Measurements from ENCODE around the gene ZNF516.

ZNF516 gene

DNA sequence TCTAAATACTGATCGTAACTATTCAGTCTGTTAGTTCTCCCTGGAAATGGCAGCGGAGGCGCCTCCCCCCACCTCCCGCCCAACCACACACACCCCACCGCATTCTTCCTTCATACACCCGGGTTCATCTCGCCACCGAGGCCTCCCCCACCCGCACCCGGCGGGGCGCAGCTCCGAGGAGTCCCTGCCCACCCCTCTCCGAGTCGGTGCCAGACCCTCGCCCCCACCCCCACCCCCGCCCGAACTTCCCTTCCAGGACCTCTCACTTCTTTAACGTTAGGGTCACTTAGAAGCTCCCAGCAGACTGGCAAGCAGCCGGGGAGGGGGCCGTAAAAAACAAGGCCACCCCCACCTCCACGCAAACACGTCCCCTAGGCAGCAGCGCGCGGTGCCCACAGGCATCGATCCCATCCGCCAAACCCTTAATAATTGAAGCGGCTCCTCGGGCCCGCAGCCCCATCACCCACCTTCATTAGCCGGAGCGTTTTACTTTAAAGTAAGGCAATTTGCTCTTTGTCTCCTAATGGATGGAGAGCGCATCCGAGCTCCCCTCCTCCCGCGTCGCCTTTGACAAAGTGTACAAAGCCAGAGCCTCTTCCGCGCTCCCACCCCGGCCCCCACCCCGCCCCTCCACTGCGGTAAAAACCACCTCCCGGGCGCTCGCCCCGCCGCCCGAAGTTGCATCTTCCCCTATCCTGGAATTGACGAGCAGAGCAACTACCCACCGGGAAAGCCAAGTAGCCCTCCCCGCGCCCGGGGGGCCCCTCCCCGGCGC, 624 bp downstream of the ZNF516 start:
- Histone ChIP-seq H3K27me3 (ENCODE audit: control insufficient read depth, low read length) (no peaks in the 10 kb centered on the region), H3K9me3 (ENCODE audit: control insufficient read depth, insufficient read depth, low read length) (no peaks in the 10 kb centered on the region), H3K4me2 (ENCODE audit: low read length) (peak overlapping the region; percentile 96), H3K9me2 (replicated peaks; ENCODE audit: control insufficient read depth, low read length) (no peaks in the 10 kb centered on the region), H3K36me3 (ENCODE audit: control insufficient read depth, low read length) (no peaks in the 10 kb centered on the region), H3K4me3 (ENCODE audit: low read length) (peak overlapping the region; percentile 86), H3K27ac (ENCODE audit: low read depth, low read length) (peak overlapping the region; percentile 97), H3K79me2 (ENCODE audit: control insufficient read depth, low read length) (peaks cover 48% of the 10 kb centered on the region), H3K4me1 (ENCODE audit: control insufficient read depth, low read length) (peaks cover 47% of the 10 kb centered on the region), H4K20me1 (ENCODE audit: control insufficient read depth, insufficient read depth, low read depth, low read length) (peaks cover 5% of the 10 kb centered on the region; the same call in 1 of the 2 replicates), H3F3A (ENCODE audit: control insufficient read depth, insufficient read depth) (peaks cover 30% of the 10 kb centered on the region)
- TF ChIP-seq EZH2phosphoT487 (IDR thresholded peaks at IDR 0.05; ENCODE audit: borderline replicate concordance, low read length), result no peak
- TF ChIP-seq, protein P1, sequence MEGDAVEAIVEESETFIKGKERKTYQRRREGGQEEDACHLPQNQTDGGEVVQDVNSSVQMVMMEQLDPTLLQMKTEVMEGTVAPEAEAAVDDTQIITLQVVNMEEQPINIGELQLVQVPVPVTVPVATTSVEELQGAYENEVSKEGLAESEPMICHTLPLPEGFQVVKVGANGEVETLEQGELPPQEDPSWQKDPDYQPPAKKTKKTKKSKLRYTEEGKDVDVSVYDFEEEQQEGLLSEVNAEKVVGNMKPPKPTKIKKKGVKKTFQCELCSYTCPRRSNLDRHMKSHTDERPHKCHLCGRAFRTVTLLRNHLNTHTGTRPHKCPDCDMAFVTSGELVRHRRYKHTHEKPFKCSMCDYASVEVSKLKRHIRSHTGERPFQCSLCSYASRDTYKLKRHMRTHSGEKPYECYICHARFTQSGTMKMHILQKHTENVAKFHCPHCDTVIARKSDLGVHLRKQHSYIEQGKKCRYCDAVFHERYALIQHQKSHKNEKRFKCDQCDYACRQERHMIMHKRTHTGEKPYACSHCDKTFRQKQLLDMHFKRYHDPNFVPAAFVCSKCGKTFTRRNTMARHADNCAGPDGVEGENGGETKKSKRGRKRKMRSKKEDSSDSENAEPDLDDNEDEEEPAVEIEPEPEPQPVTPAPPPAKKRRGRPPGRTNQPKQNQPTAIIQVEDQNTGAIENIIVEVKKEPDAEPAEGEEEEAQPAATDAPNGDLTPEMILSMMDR (IDR thresholded peaks at IDR 0.05; ENCODE audit: low read depth, low read length, poor library complexity, severe bottlenecking), result no peak

DNA sequence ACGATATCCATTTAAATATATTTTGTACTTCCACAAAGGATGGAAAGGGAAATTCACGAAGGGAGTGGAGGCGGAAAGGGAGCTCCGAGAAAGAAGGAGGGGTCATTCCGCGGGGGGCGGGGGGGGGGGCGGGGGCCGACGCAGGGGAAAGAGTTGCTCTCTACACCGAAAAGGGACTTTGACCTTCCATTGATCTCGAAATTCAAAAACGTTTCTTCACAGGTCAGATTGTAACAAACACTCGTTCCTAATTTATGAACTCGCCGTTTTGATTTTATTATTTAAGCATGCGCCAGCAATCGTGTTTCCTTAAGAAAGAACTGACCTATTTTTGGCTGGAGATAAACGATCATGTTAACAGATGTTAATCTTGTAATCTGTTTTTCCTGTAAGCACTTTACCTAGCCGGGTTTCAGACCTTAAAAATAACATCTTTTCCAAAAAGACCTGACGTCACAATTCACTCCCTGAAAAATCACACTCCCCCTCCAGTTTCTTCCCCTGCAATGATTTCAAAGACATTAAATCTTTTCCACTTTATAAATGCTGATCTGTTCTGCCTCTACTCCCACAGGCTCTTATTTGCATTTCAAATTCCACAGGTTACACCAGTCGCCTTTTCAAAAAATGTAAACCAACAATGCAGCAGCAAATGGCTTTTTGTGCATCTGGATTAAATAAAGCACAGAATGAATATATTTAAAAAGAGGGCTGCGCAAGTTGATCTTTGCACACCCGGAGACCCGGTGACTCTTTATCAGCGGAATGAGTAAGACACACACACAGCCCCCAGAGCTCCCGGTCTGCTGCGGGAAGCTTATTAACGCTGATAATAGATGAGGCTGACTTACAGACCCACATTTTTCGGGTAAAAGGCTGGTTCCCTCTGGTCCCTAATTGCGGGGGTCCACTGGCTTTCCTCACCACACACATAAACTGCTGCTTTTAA, 1.6 kb downstream of the ZNF516 start:
- Histone ChIP-seq H3K27ac (ENCODE audit: low read depth, low read length) (peak overlapping the region; percentile 97), H3K79me2 (ENCODE audit: control insufficient read depth, low read length) (peaks cover 57% of the 10 kb centered on the region), H3K4me1 (ENCODE audit: control insufficient read depth, low read length) (peaks cover 47% of the 10 kb centered on the region), H3K27me3 (ENCODE audit: control insufficient read depth, low read length) (no peaks in the 10 kb centered on the region), H3K9me2 (replicated peaks; ENCODE audit: control insufficient read depth, low read length) (no peaks in the 10 kb centered on the region), H3F3A (ENCODE audit: control insufficient read depth, insufficient read depth) (peaks cover 28% of the 10 kb centered on the region), H3K4me3 (ENCODE audit: low read length) (peak overlapping the region; percentile 86), H4K20me1 (ENCODE audit: control insufficient read depth, insufficient read depth, low read depth, low read length) (peaks cover 5% of the 10 kb centered on the region; the same call in 1 of the 2 replicates), H3K4me2 (ENCODE audit: low read length) (peak overlapping the region; percentile 96), H3K36me3 (ENCODE audit: control insufficient read depth, low read length) (no peaks in the 10 kb centered on the region), H3K9me3 (ENCODE audit: control insufficient read depth, insufficient read depth, low read length) (no peaks in the 10 kb centered on the region)
- TF ChIP-seq EZH2phosphoT487 (IDR thresholded peaks at IDR 0.05; ENCODE audit: borderline replicate concordance, low read length), result no peak
- TF ChIP-seq, protein P1 (IDR thresholded peaks at IDR 0.05; ENCODE audit: low read depth, low read length, poor library complexity, severe bottlenecking), result no peak

DNA sequence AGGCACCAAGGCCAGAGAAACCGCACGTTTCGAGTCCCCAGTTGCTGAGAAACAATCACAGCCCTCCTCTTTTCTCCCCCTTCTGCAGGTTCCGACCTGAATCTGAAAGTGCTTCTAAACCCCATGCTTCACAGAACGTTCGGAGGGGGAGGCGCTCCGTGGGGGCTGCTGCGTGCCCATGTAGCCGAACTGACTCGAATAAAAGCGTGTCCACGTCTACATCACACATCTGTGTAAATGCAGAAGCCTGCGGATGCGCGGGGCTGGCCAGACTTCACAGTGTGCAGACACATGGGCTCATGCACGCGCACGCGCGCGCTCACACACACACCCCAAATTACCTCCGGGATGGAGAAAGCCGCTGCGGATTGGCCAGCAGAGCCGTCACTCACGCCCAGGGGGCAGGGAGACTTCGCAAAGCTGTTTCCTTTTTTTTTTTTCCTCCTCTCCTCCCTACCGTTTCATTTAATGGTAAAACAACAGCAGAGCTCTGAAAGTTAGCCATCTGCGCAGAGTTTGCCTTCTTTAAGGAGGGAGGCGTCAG, 2.3 kb downstream of the ZNF516 start:
- H3K79me2 ChIP-seq (ENCODE audit: control insufficient read depth, low read length), result peaks cover 65% of the 10 kb centered on the region
- H3K9me2 ChIP-seq (replicated peaks; ENCODE audit: control insufficient read depth, low read length), result no peaks in the 10 kb centered on the region
- peaks cover 47% of the 10 kb centered on the region for H3K4me1 ChIP-seq (ENCODE audit: control insufficient read depth, low read length)
- H3K4me3 ChIP-seq (ENCODE audit: low read length), result peak overlapping the region; percentile 86
- H3K36me3 ChIP-seq (ENCODE audit: control insufficient read depth, low read length), result no peaks in the 10 kb centered on the region
- peaks cover 26% of the 10 kb centered on the region for H3F3A ChIP-seq (ENCODE audit: control insufficient read depth, insufficient read depth)
- peak overlapping the region; percentile 97 for H3K27ac ChIP-seq (ENCODE audit: low read depth, low read length)
- TF ChIP-seq, protein P1 (IDR thresholded peaks at IDR 0.05; ENCODE audit: low read depth, low read length, poor library complexity, severe bottlenecking), result no peak
- TF ChIP-seq EZH2phosphoT487 (IDR thresholded peaks at IDR 0.05; ENCODE audit: borderline replicate concordance, low read length), result no peak
- no peaks in the 10 kb centered on the region for H3K9me3 ChIP-seq (ENCODE audit: control insufficient read depth, insufficient read depth, low read length)
- H4K20me1 ChIP-seq (ENCODE audit: control insufficient read depth, insufficient read depth, low read depth, low read length), result peaks cover 12% of the 10 kb centered on the region
- H3K4me2 ChIP-seq (ENCODE audit: low read length), result peak overlapping the region; percentile 96
- H3K27me3 ChIP-seq (ENCODE audit: control insufficient read depth, low read length), result no peaks in the 10 kb centered on the region

Data from DOHH2 (cell line).